B cell (primary cell): ENCODE data around the gene HOXD4. TPM values are rescaled to one million over a fixed set of nuclear protein-coding genes. Genes with fewer than 3 reads are reported as not detected.

Experiments used
- ATAC-seq: fragments of 200-7000 bp; cut with Tn5 transposase; one replicate; pipeline ENCODE4 v1.10.0; 2021; ENCODE audit warnings: low read depth, mild to moderate bottlenecking, moderate number of reproducible peaks, moderate library complexity
- CTCF ChIA-PET: fragments of 350-600 bp; sonication (Branson Sonifier 250); formaldehyde crosslinking; loops from one replicate; lab custom pipeline; 2021; ENCODE audit warnings: antibody characterized with exemption, inconsistent platforms; lab: Charles Lee
- POLR2A ChIA-PET: fragments of 350-600 bp; sonication (Branson Sonifier 250); formaldehyde crosslinking; loops from one replicate; lab custom pipeline; 2021; ENCODE audit warnings: antibody characterized with exemption; lab: Charles Lee
- DNase-seq: peaks from one replicate; pipeline ENCODE4 v3.0.0; 2013
- H2AFZ ChIP-seq: 2 replicates; pipeline ENCODE4 v1.6.1; 2012; ENCODE audit warnings: mild to moderate bottlenecking, low read depth, low read length; ENCODE audit not compliant: insufficient read depth, poor library complexity, severe bottlenecking
- H3K27ac ChIP-seq, 2 donors: 1 replicate in 1 of 2; 2 replicates in 1 of 2; pipeline ENCODE4 v1.5.1; 2012 to 2013; ENCODE audit warnings: low read length in 2 of 2, mild to moderate bottlenecking in 2 of 2, moderate library complexity in 1 of 2
- H3K27me3 ChIP-seq, 4 experiments: fragments of 200-600 bp in 1 of 4; sonication (generic) in 1 of 4; replicated peaks in 1 of 4; 1 replicate in 2 of 4; 2 replicates in 2 of 4; pipeline versions ENCODE4 v1.6.1 to v1.7.0; 2013 to 2016; ENCODE audit warnings: low read length in 3 of 4, mild to moderate bottlenecking in 2 of 4, mixed read lengths in 1 of 4, moderate library complexity in 1 of 4; ENCODE audit not compliant: insufficient read depth in 4 of 4, control insufficient read depth in 3 of 4; ENCODE audit errors: control extremely low read depth in 1 of 4
- H3K36me3 ChIP-seq, 2 experiments: replicated peaks in 1 of 2; 1 replicate in 1 of 2; 2 replicates in 1 of 2; pipeline versions ENCODE4 v1.6.1 to v1.7.1; 2013; ENCODE audit warnings: low read length in 1 of 2; ENCODE audit not compliant: insufficient read depth in 2 of 2, control insufficient read depth in 1 of 2; ENCODE audit errors: control extremely low read depth in 1 of 2, extremely low read depth in 1 of 2
- H3K4me1 ChIP-seq, 2 donors: fragments of 200-600 bp in 1 of 2; sonication (generic) in 1 of 2; 1 replicate in 1 of 2; 2 replicates in 1 of 2; pipeline versions ENCODE4 v1.5.1 to v1.6.1; 2013 to 2017; ENCODE audit warnings: low read length in 2 of 2; ENCODE audit not compliant: control insufficient read depth in 2 of 2, insufficient read depth in 2 of 2
- H3K4me2 ChIP-seq: replicated peaks from 2 replicates; pipeline ENCODE3; 2012; ENCODE audit warnings: mild to moderate bottlenecking, low read depth, low read length; ENCODE audit not compliant: poor library complexity, severe bottlenecking
- H3K4me3 ChIP-seq, 5 experiments: fragments of 200-600 bp in 1 of 5; sonication (generic) in 1 of 5; 1 replicate in 3 of 5; 2 replicates in 2 of 5; pipeline versions ENCODE4 v1.5.1 to v1.7.0; 2011 to 2016; ENCODE audit warnings: low read length in 4 of 5, mild to moderate bottlenecking in 4 of 5, low read depth in 2 of 5, control low read depth in 1 of 5, moderate library complexity in 1 of 5; ENCODE audit not compliant: insufficient read depth in 1 of 5; ENCODE audit errors: control extremely low read depth in 1 of 5, extremely low read depth in 1 of 5
- H3K79me2 ChIP-seq: fragments of 200-600 bp; sonication (generic); one replicate; pipeline ENCODE4 v1.6.0; 2016; ENCODE audit warnings: low read length; ENCODE audit not compliant: control insufficient read depth, insufficient read depth
- H3K9ac ChIP-seq: fragments of 200-600 bp; sonication (generic); 2 replicates; pipeline ENCODE4 v1.6.1; 2017; ENCODE audit warnings: mild to moderate bottlenecking, low read length, moderate library complexity
- H3K9me3 ChIP-seq, 3 donors: one replicate each; pipeline versions ENCODE4 v1.6.1 to v1.7.1; 2013; ENCODE audit warnings: low read length in 2 of 3; ENCODE audit not compliant: control insufficient read depth in 2 of 3, insufficient read depth in 1 of 3; ENCODE audit errors: control extremely low read depth in 1 of 3
- H4K20me1 ChIP-seq: 2 replicates; pipeline ENCODE4 v1.6.0; 2012; ENCODE audit warnings: mild to moderate bottlenecking, low read length; ENCODE audit not compliant: insufficient read depth, control insufficient read depth, poor library complexity, severe bottlenecking
- H3K27ac Mint-ChIP-seq: one replicate; pipeline ENCODE4 v1.8.0; 2021; ENCODE audit warnings: mixed read lengths
- H3K27me3 Mint-ChIP-seq: one replicate; pipeline ENCODE4 v1.8.0; 2021; ENCODE audit warnings: mixed read lengths
- H3K4me1 Mint-ChIP-seq: one replicate; pipeline ENCODE4 v1.8.0; 2021; ENCODE audit warnings: mixed read lengths
- H3K4me3 Mint-ChIP-seq: one replicate; pipeline ENCODE4 v1.8.0; 2021; ENCODE audit warnings: mixed read lengths
- H3K9me3 Mint-ChIP-seq: one replicate; pipeline ENCODE4 v1.8.0; 2022; ENCODE audit warnings: mixed read lengths; ENCODE audit not compliant: insufficient read depth
- EZH2 ChIP-seq: IDR thresholded peaks from 2 replicates; pipeline ENCODE4 v1.6.1; 2012; ENCODE audit warnings: borderline replicate concordance, low read depth, mild to moderate bottlenecking, moderate library complexity, low read length; ENCODE audit not compliant: insufficient read depth, poor library complexity, severe bottlenecking
- WGBS: methylation state at CpG from one replicate; pipeline ENCODE4 v1.1.5; 2013; ENCODE audit warnings: missing lambda C conversion rate; ENCODE audit not compliant: insufficient coverage; 5-methylcytosine and 5-hydroxymethylcytosine counted together
- intact Hi-C: fragments of 100-400 bp; cut with micrococcal nuclease; formaldehyde crosslinking; loops from one replicate; pipeline ENCODE4 v1.10.0; 2022
- polyA plus RNA-seq: library from polyadenylated mRNA; depleted of rRNA; stranded (reverse); fragments of >200 nt; gene quantifications from 2 replicates; pipeline ENCODE4 v1.2.3, GENCODE V29; 2012
- total RNA-seq, 2 donors: library from RNA; stranded (reverse); fragments of 120-200 nt in 1 of 2; gene quantifications; 1 replicate in 1 of 2; 2 replicates in 1 of 2; pipeline versions ENCODE4 v1.2.3 to v1.2.4, GENCODE V29; 2013 to 2022
- TF ChIP-seq, protein P1 (sequence below): fragments of 200-600 bp; IDR thresholded peaks from one replicate; pipeline ENCODE4 v1.8.0; 2022; ENCODE audit warnings: antibody characterized with exemption, mild to moderate bottlenecking

The HOXD4 gene
- total and polyA plus RNA-seq, 2 donors (not counting 1 experiment from before 2014, with no cell fraction given), result not detected

GRCh38 chr2:176162911-176163671, 11.7 kb downstream of the HOXD4 start:
- Mint-ChIP-seq H3K27ac (no peak overlapping the region), H3K4me1 (peaks cover 6% of the 10 kb centered on the region), H3K4me3 (no peak overlapping the region), H3K27me3 (peaks cover 72% of the 10 kb centered on the region), H3K9me3 (no peaks in the 10 kb centered on the region)
- ATAC-seq (no peak), DNase-seq (no peak)
- intact Hi-C loops, result no loop called here
- CTCF ChIA-PET, result no interaction called here
- H3K79me2 ChIP-seq, result no peaks in the 10 kb centered on the region
- H3K27ac ChIP-seq, result no peak overlapping the region
- H3K9me3 ChIP-seq, result peaks cover 0 to 63% (median 0%) of the 10 kb centered on the region in 3 donors
- 10% methylated on average over 28 of the region's 29 CpGs for WGBS
- no peak overlapping the region for H2AFZ ChIP-seq
- no peak overlapping the region for H3K4me2 ChIP-seq
- no peaks in the 10 kb centered on the region for H4K20me1 ChIP-seq
- H3K36me3 ChIP-seq, result no peaks in the 10 kb centered on the region
- POLR2A ChIA-PET, result no interaction called here
- peaks cover 9 to 16% of the 10 kb centered on the region in 2 donors for H3K4me1 ChIP-seq
- no peak for TF ChIP-seq EZH2
- no peak overlapping the region for H3K9ac ChIP-seq
- H3K4me3 ChIP-seq, result no peak overlapping the region
- H3K27me3 ChIP-seq, result peaks cover 0 to 85% (median 60%) of the 10 kb centered on the region in 4 experiments

DNA sequence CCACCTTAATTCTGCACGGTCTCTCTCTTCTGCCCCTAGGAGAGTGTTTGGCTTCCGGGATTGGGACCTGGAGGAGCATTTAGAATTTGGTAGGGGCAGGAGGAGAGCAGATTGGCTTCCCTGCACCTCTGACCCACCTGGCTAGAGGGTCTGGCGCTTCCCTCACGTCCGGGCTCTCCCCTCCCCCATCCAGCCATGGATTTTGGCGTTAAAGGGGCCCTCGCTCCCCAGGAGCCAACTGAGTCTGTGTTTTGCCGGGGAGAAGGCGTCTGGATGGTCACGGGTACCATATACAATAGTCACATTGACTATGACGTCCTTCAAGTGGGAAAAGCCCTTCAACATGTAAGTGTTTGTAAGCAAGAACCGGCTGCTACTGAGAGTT, 12.3 kb downstream of the HOXD4 start:
- H3K27me3 Mint-ChIP-seq, result peaks cover 68% of the 10 kb centered on the region
- intact Hi-C loops, result no loop called here
- ATAC-seq, result no peak
- no peaks in the 10 kb centered on the region for H4K20me1 ChIP-seq
- peaks cover 0 to 83% (median 60%) of the 10 kb centered on the region in 4 experiments for H3K27me3 ChIP-seq
- no peaks in the 10 kb centered on the region for H3K9me3 Mint-ChIP-seq
- peaks cover 6% of the 10 kb centered on the region for H3K4me1 Mint-ChIP-seq
- H3K27ac ChIP-seq, result no peak overlapping the region
- no peak overlapping the region for H3K4me2 ChIP-seq
- H3K9me3 ChIP-seq, result peaks cover 0 to 58% (median 0%) of the 10 kb centered on the region in 3 donors
- H2AFZ ChIP-seq, result no peak overlapping the region
- WGBS, result no CpG with 5 or more reads among the region's 12 CpGs
- H3K79me2 ChIP-seq, result no peaks in the 10 kb centered on the region
- no peak overlapping the region for H3K27ac Mint-ChIP-seq
- no peak overlapping the region for H3K4me3 Mint-ChIP-seq
- peaks cover 9 to 16% of the 10 kb centered on the region in 2 donors for H3K4me1 ChIP-seq
- ChIA-PET POLR2A (no interaction called here), CTCF (no interaction called here)
- H3K4me3 ChIP-seq, result no peak overlapping the region
- H3K36me3 ChIP-seq, result no peaks in the 10 kb centered on the region
- no peak for DNase-seq
- no peak for TF ChIP-seq EZH2
- TF ChIP-seq, protein P1, sequence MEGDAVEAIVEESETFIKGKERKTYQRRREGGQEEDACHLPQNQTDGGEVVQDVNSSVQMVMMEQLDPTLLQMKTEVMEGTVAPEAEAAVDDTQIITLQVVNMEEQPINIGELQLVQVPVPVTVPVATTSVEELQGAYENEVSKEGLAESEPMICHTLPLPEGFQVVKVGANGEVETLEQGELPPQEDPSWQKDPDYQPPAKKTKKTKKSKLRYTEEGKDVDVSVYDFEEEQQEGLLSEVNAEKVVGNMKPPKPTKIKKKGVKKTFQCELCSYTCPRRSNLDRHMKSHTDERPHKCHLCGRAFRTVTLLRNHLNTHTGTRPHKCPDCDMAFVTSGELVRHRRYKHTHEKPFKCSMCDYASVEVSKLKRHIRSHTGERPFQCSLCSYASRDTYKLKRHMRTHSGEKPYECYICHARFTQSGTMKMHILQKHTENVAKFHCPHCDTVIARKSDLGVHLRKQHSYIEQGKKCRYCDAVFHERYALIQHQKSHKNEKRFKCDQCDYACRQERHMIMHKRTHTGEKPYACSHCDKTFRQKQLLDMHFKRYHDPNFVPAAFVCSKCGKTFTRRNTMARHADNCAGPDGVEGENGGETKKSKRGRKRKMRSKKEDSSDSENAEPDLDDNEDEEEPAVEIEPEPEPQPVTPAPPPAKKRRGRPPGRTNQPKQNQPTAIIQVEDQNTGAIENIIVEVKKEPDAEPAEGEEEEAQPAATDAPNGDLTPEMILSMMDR, result no peak
- no peak overlapping the region for H3K9ac ChIP-seq
